K562 (cell line): ENCODE results near the gene LEAP2. TPM values are rescaled to one million over a fixed set of nuclear protein-coding genes. Genes with fewer than 3 reads are reported as not detected.

Source experiments
- DPF2 ChIP-seq: fragments of 450-650 bp; IDR thresholded peaks from 2 replicates; pipeline ENCODE4 v1.6.1; 2016
- EZH2 ChIP-seq: IDR thresholded peaks from 2 replicates; pipeline ENCODE4 v1.6.1; 2012; ENCODE audit warnings: low read depth, mild to moderate bottlenecking, inconsistent platforms, low read length, borderline replicate concordance
- GATAD2B ChIP-seq: fragments of 450-650 bp; IDR thresholded peaks from 2 replicates; pipeline ENCODE4 v1.6.1; 2017; ENCODE audit warnings: mild to moderate bottlenecking, borderline replicate concordance
- HDAC2 ChIP-seq: fragments of 450-650 bp; IDR thresholded peaks from 2 replicates; pipeline ENCODE4 v1.6.1; 2016; ENCODE audit warnings: mild to moderate bottlenecking
- HMG20B ChIP-seq: fragments of 250-450 bp; sonication (Bioruptor Pico); IDR thresholded peaks from 2 replicates; pipeline ENCODE4 v1.5.0; 2021; ENCODE audit warnings: mild to moderate bottlenecking
- HNRNPH1 ChIP-seq: fragments of 200-400 bp; formaldehyde crosslinking; optimal IDR thresholded peaks from 2 replicates; pipeline ENCODE3; 2017; ENCODE audit warnings: low read depth, mild to moderate bottlenecking, low read length, moderate library complexity
- HSF4 ChIP-seq: fragments of 250-450 bp; sonication (Bioruptor Pico); IDR thresholded peaks from 2 replicates; pipeline ENCODE4 v2.1.2; 2022; ENCODE audit warnings: mild to moderate bottlenecking, moderate library complexity, borderline replicate concordance
- L3MBTL2 ChIP-seq: fragments of 450-650 bp; IDR thresholded peaks from 2 replicates; pipeline ENCODE4 v1.6.1; 2016; ENCODE audit warnings: mild to moderate bottlenecking, moderate library complexity
- MCM7 ChIP-seq, 2 experiments: fragments of 450-650 bp; IDR thresholded peaks; 2 replicates each; pipeline ENCODE4 v1.6.1; 2016 to 2018
- NBN ChIP-seq: fragments of 450-650 bp; IDR thresholded peaks from 2 replicates; pipeline ENCODE4 v1.6.1; 2016; ENCODE audit warnings: low read depth, mild to moderate bottlenecking
- POLR2A ChIP-seq: fragments of 450-650 bp; conservative IDR thresholded peaks from 2 replicates; pipeline ENCODE4 v1.6.1; 2016
- POLR2B ChIP-seq: fragments of 450-650 bp; IDR thresholded peaks from 2 replicates; pipeline ENCODE4 v1.6.1; 2018; ENCODE audit warnings: low read depth; ENCODE audit not compliant: partially characterized antibody
- RAD21 ChIP-seq, 2 experiments: fragments of 250-450 bp in 1 of 2; fragments of 450-650 bp in 1 of 2; sonication (Bioruptor Pico) in 1 of 2; formaldehyde crosslinking in 1 of 2; IDR thresholded peaks in 1 of 2; conservative IDR thresholded peaks in 1 of 2; 2 replicates each; pipeline versions ENCODE4 v1.4.0 to v1.8.0; 2020 to 2022; ENCODE audit warnings: mild to moderate bottlenecking in 2 of 2, moderate library complexity in 1 of 2
- SAP30 ChIP-seq: fragments of 200-600 bp; sonication (generic); IDR thresholded peaks from 2 replicates; pipeline ENCODE4 v1.6.1; 2012; ENCODE audit warnings: borderline replicate concordance, low read depth, mild to moderate bottlenecking, moderate library complexity, low read length, control low read depth, inconsistent platforms; ENCODE audit not compliant: insufficient read depth, poor library complexity, severe bottlenecking
- SMARCA4 ChIP-seq: fragments of 450-650 bp; IDR thresholded peaks from 2 replicates; pipeline ENCODE4 v1.6.1; 2016
- SOX6 ChIP-seq: fragments of 450-650 bp; IDR thresholded peaks from 2 replicates; pipeline ENCODE4 v1.6.1; 2014; ENCODE audit warnings: mild to moderate bottlenecking
- SP1 ChIP-seq: sonication (generic); formaldehyde crosslinking; IDR thresholded peaks from 2 replicates; pipeline ENCODE4 v1.8.1; 2022; ENCODE audit warnings: mild to moderate bottlenecking, missing genetic modification reagents
- TCF3 ChIP-seq: sonication (generic); formaldehyde crosslinking; IDR thresholded peaks from 2 replicates; pipeline ENCODE4 v1.4.0; 2020; ENCODE audit warnings: mild to moderate bottlenecking, missing genetic modification reagents
- TFAP4 ChIP-seq: sonication (generic); formaldehyde crosslinking; IDR thresholded peaks from 2 replicates; pipeline ENCODE4 v1.8.0; 2022; ENCODE audit warnings: missing genetic modification reagents, mild to moderate bottlenecking, moderate library complexity, borderline replicate concordance
- ZC3H8 ChIP-seq: fragments of 450-650 bp; IDR thresholded peaks from 2 replicates; pipeline ENCODE4 v1.6.1; 2017
- ZNF586 ChIP-seq: fragments of 450-650 bp; formaldehyde crosslinking; conservative IDR thresholded peaks from 2 replicates; pipeline ENCODE4 v1.4.0; 2020; ENCODE audit warnings: mild to moderate bottlenecking, moderate library complexity
- polyA plus RNA-seq, 8 experiments: library from polyadenylated mRNA; depleted of rRNA in 4 of 8; stranded (reverse) in 5 of 8; unstranded in 3 of 8; fragments of >200 nt; fragmentation: Nextera tagmentation in 2 of 8; fragmentation: Illumina TruSeq in 1 of 8; extraction: Ambion mirVana in 2 of 8; extraction: Trizol in 1 of 8; gene quantifications; 2 replicates each; pipeline versions ENCODE4 v1.2.1 to v1.2.3, GENCODE V29; 2011 to 2014; ENCODE audit warnings: inconsistent platforms in 1 of 8, missing spikeins in 1 of 8
- total RNA-seq, 7 experiments: library from RNA; depleted of rRNA in 6 of 7; stranded (reverse); fragments of >200 nt in 6 of 7; fragmentation: Illumina TruSeq in 2 of 7; extraction: Trizol in 2 of 7; gene quantifications; 2 replicates each; pipeline versions ENCODE4 v1.2.1 to v1.2.3, GENCODE V29; 2011 to 2021; ENCODE audit warnings: low replicate concordance in 1 of 7
- TF ChIP-seq, protein P1 (sequence below): fragments of 200-800 bp; sonication (Bioruptor generic); IDR thresholded peaks from 2 replicates; pipeline ENCODE4 v1.6.1; 2017; ENCODE audit warnings: missing genetic modification characterization, missing compliant biosample characterization
- TF ChIP-seq, protein P2 (sequence below), 2 experiments: IDR thresholded peaks in 1 of 2; conservative IDR thresholded peaks in 1 of 2; 2 replicates each; pipeline ENCODE4 v1.6.1; 2016; ENCODE audit warnings: low read depth in 2 of 2, mild to moderate bottlenecking in 1 of 2, missing compliant biosample characterization in 1 of 2, missing genetic modification characterization in 1 of 2, moderate library complexity in 1 of 2

LEAP2 gene
- total and polyA plus RNA-seq, 9 of the 15 experiments (the other 6 are each of a cell fraction or from before 2014, with no cell fraction given): 1.1 to 5.6 (median 2.5) TPM

- TF ChIP-seq SAP30 (no peak), HDAC2 (peak; percentile 56; the same call in 1 of the 2 replicates), ZC3H8 (no peak), POLR2A (0 out of 2 replicates have a peak, but pooled peaks have one; percentile 36), ZNF586 (no peak), HNRNPH1 (no peak), SOX6 (peak; percentile 66), DPF2 (peak; percentile 25; the same call in 1 of the 2 replicates), RAD21 (CRISPR knock-in tag; conservative IDR thresholded peaks at IDR 0.05 in 1 of 2, IDR thresholded peaks at IDR 0.05 in 1 of 2) (peak in 1 of 2 experiments; percentile 7; a peak in 1 of 4 replicates), NBN (no peak), MCM7 (IDR thresholded peaks at IDR 0.05) (no peak), TCF3 (CRISPR knock-in tag) (peak; percentile 61), GATAD2B (no peak), TFAP4 (CRISPR knock-in tag) (0 out of 2 replicates have a peak, but pooled peaks have one; percentile 36), HMG20B (CRISPR knock-in tag) (no peak), HSF4 (CRISPR knock-in tag) (no peak), L3MBTL2 (no peak), POLR2B (peak; percentile 37), EZH2 (no peak), SMARCA4 (peak; percentile 27; the same call in 1 of the 2 replicates), SP1 (0 out of 2 replicates have a peak, but pooled peaks have one; percentile 8)
- TF ChIP-seq, protein P1, sequence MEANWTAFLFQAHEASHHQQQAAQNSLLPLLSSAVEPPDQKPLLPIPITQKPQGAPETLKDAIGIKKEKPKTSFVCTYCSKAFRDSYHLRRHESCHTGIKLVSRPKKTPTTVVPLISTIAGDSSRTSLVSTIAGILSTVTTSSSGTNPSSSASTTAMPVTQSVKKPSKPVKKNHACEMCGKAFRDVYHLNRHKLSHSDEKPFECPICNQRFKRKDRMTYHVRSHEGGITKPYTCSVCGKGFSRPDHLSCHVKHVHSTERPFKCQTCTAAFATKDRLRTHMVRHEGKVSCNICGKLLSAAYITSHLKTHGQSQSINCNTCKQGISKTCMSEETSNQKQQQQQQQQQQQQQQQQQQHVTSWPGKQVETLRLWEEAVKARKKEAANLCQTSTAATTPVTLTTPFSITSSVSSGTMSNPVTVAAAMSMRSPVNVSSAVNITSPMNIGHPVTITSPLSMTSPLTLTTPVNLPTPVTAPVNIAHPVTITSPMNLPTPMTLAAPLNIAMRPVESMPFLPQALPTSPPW (CRISPR knock-in tag): 0 out of 2 replicates have a peak, but pooled peaks have one; percentile 3
- TF ChIP-seq, protein P2, sequence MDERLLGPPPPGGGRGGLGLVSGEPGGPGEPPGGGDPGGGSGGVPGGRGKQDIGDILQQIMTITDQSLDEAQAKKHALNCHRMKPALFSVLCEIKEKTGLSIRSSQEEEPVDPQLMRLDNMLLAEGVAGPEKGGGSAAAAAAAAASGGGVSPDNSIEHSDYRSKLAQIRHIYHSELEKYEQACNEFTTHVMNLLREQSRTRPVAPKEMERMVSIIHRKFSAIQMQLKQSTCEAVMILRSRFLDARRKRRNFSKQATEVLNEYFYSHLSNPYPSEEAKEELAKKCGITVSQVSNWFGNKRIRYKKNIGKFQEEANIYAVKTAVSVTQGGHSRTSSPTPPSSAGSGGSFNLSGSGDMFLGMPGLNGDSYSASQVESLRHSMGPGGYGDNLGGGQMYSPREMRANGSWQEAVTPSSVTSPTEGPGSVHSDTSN (CRISPR knock-in tag; IDR thresholded peaks at IDR 0.05; ENCODE audit: low read depth): no peak
- TF ChIP-seq, protein P2 (tag; conservative IDR thresholded peaks at IDR 0.05; ENCODE audit: low read depth): peak; percentile 46; the same call in 1 of the 2 replicates
Observed at GRCh38 chr5:132873119-132873929, at the start of gene LEAP2 (continued).
